ENCODE measurements around the gene SND1.

The SND1 gene

DNA sequence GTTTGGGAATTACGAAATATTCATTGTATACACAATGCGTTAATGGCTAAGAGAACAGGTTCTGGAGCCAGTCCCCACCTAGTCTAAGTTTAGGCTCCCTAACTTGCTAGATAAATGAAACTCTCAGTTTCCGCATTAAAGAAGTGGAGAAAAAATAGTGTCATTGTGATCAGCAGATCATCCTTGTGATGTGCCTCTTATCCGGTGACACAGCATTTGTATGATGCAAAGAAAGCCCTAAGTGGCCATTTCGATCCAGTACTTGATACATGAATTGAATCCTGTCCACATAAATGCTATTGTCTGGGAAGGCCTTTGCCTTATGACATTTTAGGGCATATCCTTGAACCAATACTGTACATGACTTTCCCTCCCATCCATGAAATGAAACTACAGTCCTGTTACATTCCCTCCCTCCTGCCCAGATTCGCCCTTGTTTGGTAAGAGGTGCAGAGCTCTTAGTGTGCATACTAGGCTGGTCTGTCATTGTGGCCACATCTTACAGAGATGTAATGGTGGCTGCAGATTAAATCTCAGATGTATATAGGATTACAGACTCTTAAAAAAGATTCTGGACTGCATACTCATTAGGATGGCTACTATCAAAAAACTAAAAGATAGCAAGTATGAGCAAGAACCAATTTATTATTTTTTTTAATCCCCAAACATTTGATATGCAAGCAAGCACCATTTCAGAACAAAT, 298.4 kb downstream of the SND1 start:
- in situ Hi-C loops (cut with MboI; ENCODE audit: low pct_unique_long_range_greater_than_20kb, low sequenced_read_pairs, unreplicated experiment) = no loop called here
- no peak for DNase-seq (ENCODE audit: low spot score)
- TF ChIP-seq, protein P1, sequence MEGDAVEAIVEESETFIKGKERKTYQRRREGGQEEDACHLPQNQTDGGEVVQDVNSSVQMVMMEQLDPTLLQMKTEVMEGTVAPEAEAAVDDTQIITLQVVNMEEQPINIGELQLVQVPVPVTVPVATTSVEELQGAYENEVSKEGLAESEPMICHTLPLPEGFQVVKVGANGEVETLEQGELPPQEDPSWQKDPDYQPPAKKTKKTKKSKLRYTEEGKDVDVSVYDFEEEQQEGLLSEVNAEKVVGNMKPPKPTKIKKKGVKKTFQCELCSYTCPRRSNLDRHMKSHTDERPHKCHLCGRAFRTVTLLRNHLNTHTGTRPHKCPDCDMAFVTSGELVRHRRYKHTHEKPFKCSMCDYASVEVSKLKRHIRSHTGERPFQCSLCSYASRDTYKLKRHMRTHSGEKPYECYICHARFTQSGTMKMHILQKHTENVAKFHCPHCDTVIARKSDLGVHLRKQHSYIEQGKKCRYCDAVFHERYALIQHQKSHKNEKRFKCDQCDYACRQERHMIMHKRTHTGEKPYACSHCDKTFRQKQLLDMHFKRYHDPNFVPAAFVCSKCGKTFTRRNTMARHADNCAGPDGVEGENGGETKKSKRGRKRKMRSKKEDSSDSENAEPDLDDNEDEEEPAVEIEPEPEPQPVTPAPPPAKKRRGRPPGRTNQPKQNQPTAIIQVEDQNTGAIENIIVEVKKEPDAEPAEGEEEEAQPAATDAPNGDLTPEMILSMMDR (IDR thresholded peaks at IDR 0.05; ENCODE audit: extremely low read depth, insufficient read depth, missing control alignments) = no peak

DNA sequence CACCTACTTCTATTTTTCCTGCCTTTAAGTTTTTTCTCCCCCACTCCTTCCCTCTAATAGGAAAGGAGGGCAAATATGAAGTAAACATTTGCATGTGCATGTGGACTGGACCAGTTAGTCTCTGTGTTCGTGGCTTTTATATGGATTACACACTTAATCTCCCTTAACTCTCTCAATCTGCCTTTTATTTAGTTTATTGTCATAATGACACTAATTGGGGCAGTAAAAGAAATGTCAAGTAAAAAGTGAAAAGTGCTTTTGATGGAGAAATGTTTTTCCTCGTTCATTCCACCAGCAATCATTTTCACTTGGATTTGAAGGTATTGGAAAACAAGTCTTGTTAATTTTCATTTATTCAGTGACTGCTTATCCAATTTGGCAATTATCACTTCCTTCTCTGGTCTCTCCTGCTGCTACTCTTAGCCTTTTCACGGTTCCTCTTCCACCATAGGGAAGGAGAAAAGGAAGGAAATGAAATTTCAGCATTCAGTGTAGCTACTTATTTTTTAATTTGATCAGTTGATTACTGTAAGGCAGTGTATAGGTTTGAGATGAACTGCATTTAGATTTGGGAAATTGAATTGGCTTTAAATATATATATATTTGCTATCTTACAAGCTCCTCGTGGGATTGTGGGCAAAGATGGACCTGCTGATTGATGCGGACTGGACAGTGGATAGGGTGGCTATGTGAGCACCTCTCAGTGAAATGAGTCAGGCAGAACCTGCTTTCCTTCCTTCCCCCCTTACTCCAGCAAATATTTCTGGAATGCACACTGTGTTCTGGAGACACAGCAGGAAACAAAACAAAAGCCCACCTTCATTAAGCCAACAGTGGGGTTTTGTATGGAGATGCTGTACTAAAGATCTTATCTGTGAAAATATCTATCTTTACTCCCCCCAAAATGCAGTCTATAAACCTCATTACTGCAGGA, 301.7 kb downstream of the SND1 start:
- in situ Hi-C loops (cut with MboI; ENCODE audit: low pct_unique_long_range_greater_than_20kb, low sequenced_read_pairs, unreplicated experiment) = no loop called here
- TF ChIP-seq, protein P1 (IDR thresholded peaks at IDR 0.05; ENCODE audit: extremely low read depth, insufficient read depth, missing control alignments) = no peak
- no peak for DNase-seq (ENCODE audit: low spot score)

DNA sequence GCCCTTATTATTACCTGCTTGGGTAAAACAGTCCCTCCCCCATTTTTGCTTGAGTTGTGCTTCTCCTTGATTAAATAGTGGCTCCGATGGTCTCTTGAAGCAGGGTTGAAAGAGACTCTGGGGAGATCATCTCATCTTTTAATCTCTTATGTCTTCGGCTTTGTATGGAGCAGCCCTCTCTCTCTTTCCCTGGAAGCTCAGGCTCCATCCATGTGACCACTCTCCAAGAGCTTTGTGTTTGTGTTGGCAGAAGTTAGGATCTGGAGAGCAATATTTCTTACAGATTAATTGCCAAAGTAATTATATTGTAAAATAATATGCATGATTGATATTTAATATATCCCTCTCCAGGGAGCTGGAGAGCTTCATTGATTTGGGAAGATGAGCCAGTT, 302.4 kb downstream of the SND1 start:
- in situ Hi-C loops (cut with MboI; ENCODE audit: low pct_unique_long_range_greater_than_20kb, low sequenced_read_pairs, unreplicated experiment) = no loop called here
- TF ChIP-seq, protein P1 (IDR thresholded peaks at IDR 0.05; ENCODE audit: extremely low read depth, insufficient read depth, missing control alignments) = no peak
- DNase-seq (ENCODE audit: low spot score) = no peak

DNA sequence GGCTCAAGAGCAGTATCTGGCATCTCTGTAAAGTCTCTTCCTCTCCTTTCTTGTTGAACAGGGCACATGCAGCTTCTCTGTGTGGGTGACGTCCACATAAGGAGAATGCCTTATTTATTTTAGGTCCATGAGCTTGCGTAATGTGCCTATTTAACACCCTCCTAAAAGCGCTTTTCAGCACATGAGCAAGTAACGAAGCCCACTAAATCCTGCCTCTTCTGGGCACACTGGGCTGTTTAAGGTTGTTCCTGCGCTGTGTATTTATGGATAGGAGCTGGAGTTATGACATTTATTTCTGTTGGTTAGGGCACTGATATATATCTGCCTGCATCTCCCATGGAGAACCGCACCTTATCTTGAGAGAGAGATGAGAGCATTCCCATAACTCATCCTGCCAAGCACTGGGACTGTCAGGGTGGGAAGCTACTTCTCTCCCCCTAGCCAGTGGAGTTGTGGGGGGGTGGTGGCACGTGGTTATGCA, 303.1 kb downstream of the SND1 start:
- in situ Hi-C loops (cut with MboI; ENCODE audit: low pct_unique_long_range_greater_than_20kb, low sequenced_read_pairs, unreplicated experiment) = no loop called here
- DNase-seq (ENCODE audit: low spot score) = no peak
- TF ChIP-seq, protein P1 (IDR thresholded peaks at IDR 0.05; ENCODE audit: extremely low read depth, insufficient read depth, missing control alignments) = no peak

DNA sequence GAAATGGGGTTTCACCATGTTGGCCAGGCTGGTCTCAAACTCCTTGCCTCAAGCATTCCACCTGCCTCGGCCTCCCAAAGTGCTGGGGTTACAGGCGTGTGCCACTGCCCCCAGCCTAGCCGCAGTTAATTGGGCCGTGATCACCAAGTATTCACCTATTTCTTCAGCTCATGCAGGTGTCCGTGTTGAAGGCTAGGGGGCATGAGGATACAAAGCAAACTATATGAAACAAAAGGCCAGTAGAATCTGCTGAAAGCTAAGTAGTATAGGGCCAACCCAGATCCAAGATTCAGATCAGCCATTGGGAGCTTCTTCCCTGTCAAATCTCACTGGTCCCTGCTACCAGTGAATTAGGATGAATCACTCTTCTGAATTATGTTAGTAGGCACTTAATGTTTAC, 305.9 kb downstream of the SND1 start:
- no peak for DNase-seq (ENCODE audit: low spot score)
- in situ Hi-C loops (cut with MboI; ENCODE audit: low pct_unique_long_range_greater_than_20kb, low sequenced_read_pairs, unreplicated experiment) = no loop called here
- TF ChIP-seq, protein P1 (IDR thresholded peaks at IDR 0.05; ENCODE audit: extremely low read depth, insufficient read depth, missing control alignments) = no peak

DNA sequence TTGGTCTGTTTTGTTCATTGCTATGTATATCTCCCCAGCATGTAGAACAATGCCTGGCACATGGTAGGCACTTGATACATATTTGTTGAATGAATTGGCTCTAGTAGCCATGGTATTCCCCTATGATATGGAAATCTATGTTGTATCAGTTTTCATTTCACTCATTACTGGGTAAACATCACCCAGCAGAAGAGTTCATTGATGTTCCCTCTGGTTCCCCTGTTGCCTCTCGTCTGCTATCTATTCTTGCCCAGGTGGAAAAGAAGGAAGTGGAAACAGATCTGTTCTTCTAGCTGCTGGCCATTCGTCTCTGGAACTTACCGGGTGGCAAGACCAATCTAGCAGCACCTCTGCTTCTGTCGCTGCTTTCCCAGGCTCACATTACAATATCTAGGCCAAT, 307.8 kb downstream of the SND1 start:
- no peak for DNase-seq (ENCODE audit: low spot score)
- in situ Hi-C loops (cut with MboI; ENCODE audit: low pct_unique_long_range_greater_than_20kb, low sequenced_read_pairs, unreplicated experiment) = no loop called here
- TF ChIP-seq, protein P1 (IDR thresholded peaks at IDR 0.05; ENCODE audit: extremely low read depth, insufficient read depth, missing control alignments) = no peak
